Testis (tissue), 3 donors: Measurements from ENCODE around the gene CACNA2D4. TPM values are rescaled to one million over a fixed set of nuclear protein-coding genes. Genes with fewer than 3 reads are reported as not detected.

Experiments used
- DNase-seq: peaks from one replicate; pipeline ENCODE4 v3.0.0-alpha.2; 2019
- H3K27ac ChIP-seq, 2 donors: fragments of 200-600 bp; sonication (generic); one replicate each; pipeline ENCODE4 v1.5.1; 2019
- H3K27me3 ChIP-seq: fragments of 200-600 bp; sonication (generic); one replicate; pipeline ENCODE4 v1.5.1; 2019
- H3K36me3 ChIP-seq: fragments of 200-600 bp; sonication (generic); one replicate; pipeline ENCODE4 v1.5.1; 2017; ENCODE audit warnings: low read depth; ENCODE audit errors: missing control alignments
- H3K4me1 ChIP-seq: fragments of 200-600 bp; sonication (generic); one replicate; pipeline ENCODE4 v1.5.1; 2019
- H3K4me3 ChIP-seq, 2 donors: fragments of 200-600 bp; sonication (generic); one replicate each; pipeline ENCODE4 v1.5.1; 2017 to 2019
- H3K9me3 ChIP-seq: fragments of 200-600 bp; sonication (generic); one replicate; pipeline ENCODE4 v1.5.1; 2017
- POLR2A ChIP-seq: fragments of 450-650 bp; IDR thresholded peaks from one replicate; pipeline ENCODE4 v1.6.1; 2017; ENCODE audit warnings: antibody characterized with exemption, mild to moderate bottlenecking, moderate library complexity
- WGBS, 2 donors: methylation state at CpG; one replicate each; pipeline ENCODE4 v1.1.5; 2018; 5-methylcytosine and 5-hydroxymethylcytosine counted together
- intact Hi-C: fragments of 100-400 bp; cut with DNase I; formaldehyde crosslinking; loops from one replicate; pipeline ENCODE4 v1.15.1; 2023; ENCODE audit warnings: low total_unique reads
- polyA plus RNA-seq: library from polyadenylated mRNA; stranded (reverse); fragments of 350-450 nt; fragmentation: Illumina TruSeq; extraction: RNeasy Lipid Tissue Mini Kit (QIAGEN cat#74804); gene quantifications from one replicate; pipeline ENCODE4 v1.2.3, GENCODE V29; 2014; ENCODE audit warnings: low read depth, low replicate concordance; ENCODE audit not compliant: insufficient read depth
- total RNA-seq, 2 donors: library from RNA; depleted of rRNA; stranded (reverse); fragments of >200 nt; gene quantifications; one replicate each; pipeline ENCODE4 v1.2.3, GENCODE V29; 2016
- TF ChIP-seq, protein P1 (sequence below), 3 experiments: fragments of 450-650 bp in 2 of 3; fragments of 200-600 bp in 1 of 3; sonication (generic) in 1 of 3; IDR thresholded peaks; one replicate each; pipeline ENCODE4 v1.5.1; 2016 to 2019; ENCODE audit warnings: antibody characterized with exemption in 3 of 3, mild to moderate bottlenecking in 2 of 3, moderate library complexity in 1 of 3

CACNA2D4 gene
- total and polyA plus RNA-seq, 3 donors from 2014 or later: 10.8 to 18.3 (median 15.8) TPM

DNA sequence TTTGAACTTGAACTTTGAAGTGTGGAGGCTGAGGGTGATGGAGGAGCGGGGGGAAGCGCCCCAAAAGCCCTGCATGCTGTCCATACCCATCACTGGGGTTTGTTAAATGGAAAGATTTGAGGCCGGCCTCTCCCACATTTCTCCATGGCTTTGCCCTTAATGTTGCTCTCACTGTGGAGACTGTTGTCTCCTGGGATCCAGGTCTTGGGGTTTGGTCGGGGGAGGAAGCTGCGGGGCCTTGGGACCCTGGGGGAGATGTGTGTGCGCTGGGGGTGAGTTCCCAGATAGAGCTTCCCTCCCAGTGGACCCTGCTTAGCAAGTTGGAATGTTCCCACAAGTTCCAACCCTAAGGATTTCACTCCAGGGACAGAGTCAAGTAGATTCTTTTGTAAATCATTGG is 126.0 kb downstream of the CACNA2D4 start:
- WGBS, 2 donors: 83 to 87% methylated on average over 6 of the region's 6 CpGs
- Histone ChIP-seq H3K36me3 (no peaks in the 10 kb centered on the region), H3K4me3 (no peak overlapping the region), H3K27ac (no peak overlapping the region), H3K4me1 (peaks cover 5% of the 10 kb centered on the region), H3K27me3 (no peaks in the 10 kb centered on the region), H3K9me3 (no peaks in the 10 kb centered on the region)
- TF ChIP-seq, protein P1, sequence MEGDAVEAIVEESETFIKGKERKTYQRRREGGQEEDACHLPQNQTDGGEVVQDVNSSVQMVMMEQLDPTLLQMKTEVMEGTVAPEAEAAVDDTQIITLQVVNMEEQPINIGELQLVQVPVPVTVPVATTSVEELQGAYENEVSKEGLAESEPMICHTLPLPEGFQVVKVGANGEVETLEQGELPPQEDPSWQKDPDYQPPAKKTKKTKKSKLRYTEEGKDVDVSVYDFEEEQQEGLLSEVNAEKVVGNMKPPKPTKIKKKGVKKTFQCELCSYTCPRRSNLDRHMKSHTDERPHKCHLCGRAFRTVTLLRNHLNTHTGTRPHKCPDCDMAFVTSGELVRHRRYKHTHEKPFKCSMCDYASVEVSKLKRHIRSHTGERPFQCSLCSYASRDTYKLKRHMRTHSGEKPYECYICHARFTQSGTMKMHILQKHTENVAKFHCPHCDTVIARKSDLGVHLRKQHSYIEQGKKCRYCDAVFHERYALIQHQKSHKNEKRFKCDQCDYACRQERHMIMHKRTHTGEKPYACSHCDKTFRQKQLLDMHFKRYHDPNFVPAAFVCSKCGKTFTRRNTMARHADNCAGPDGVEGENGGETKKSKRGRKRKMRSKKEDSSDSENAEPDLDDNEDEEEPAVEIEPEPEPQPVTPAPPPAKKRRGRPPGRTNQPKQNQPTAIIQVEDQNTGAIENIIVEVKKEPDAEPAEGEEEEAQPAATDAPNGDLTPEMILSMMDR (IDR thresholded peaks at IDR 0.05): no peak
- no peak for TF ChIP-seq POLR2A
- intact Hi-C loops: loop anchor here (5.0 kb wide), 1 partner anchor 140 kb away; no protein-coding TSS in a partner anchor
- no peak for DNase-seq

- no peaks in the 10 kb centered on the region for H3K36me3 ChIP-seq
- no peak overlapping the region for H3K4me3 ChIP-seq
- H3K27ac ChIP-seq: peak overlapping the region in 1 of 2 donors; percentile 20
- intact Hi-C loops: loop anchor here (5.0 kb wide), 1 partner anchor 139 kb away; no protein-coding TSS in a partner anchor
- TF ChIP-seq POLR2A: no peak
- TF ChIP-seq, protein P1 (IDR thresholded peaks at IDR 0.05): peak; percentile 63 to 84 (median 71)
- peaks cover 5% of the 10 kb centered on the region for H3K4me1 ChIP-seq
- 32 to 50% methylated on average over 8 to 10 of the region's 10 CpGs for WGBS, 2 donors
- H3K9me3 ChIP-seq: no peaks in the 10 kb centered on the region
- DNase-seq: peak; percentile 88
- H3K27me3 ChIP-seq: no peaks in the 10 kb centered on the region
Observed at GRCh38 chr12:1791104-1791841, 127.2 kb downstream of the CACNA2D4 start.

GRCh38 chr12:1790444-1790843 is 128.0 kb downstream of the CACNA2D4 start:
- H3K27ac ChIP-seq: no peak overlapping the region
- no peaks in the 10 kb centered on the region for H3K27me3 ChIP-seq
- H3K4me3 ChIP-seq: no peak overlapping the region
- H3K36me3 ChIP-seq: no peaks in the 10 kb centered on the region
- intact Hi-C loops: loop anchor here (5.0 kb wide), 1 partner anchor 138 kb away; no protein-coding TSS in a partner anchor
- 80 to 81% methylated on average over 7 of the region's 7 CpGs for WGBS, 2 donors
- peaks cover 1% of the 10 kb centered on the region for H3K4me1 ChIP-seq
- DNase-seq: no peak
- H3K9me3 ChIP-seq: no peaks in the 10 kb centered on the region
- no peak for TF ChIP-seq POLR2A
- TF ChIP-seq, protein P1 (IDR thresholded peaks at IDR 0.05): no peak

DNA sequence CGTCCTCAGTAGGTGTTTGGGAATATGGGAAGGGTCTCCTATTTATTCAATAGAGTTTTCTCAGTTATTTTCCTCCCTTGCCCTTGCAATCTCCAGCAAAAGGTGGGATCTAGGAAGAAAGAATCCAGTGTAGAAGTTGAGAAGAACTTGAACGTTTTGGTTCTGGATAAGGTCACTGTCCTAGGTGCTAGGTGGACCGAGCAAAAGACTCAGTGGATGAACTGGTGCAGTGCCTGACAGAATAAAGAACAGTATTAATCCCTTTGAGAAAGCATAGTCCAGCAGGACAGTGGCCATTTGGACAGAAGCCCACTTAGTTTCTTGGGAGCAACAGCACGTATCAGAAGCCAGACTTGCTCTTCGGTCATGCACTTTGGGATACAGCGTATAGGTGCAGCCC is 130.7 kb downstream of the CACNA2D4 start:
- no peaks in the 10 kb centered on the region for H3K36me3 ChIP-seq
- DNase-seq: no peak
- no peak overlapping the region for H3K4me3 ChIP-seq
- H3K9me3 ChIP-seq: no peaks in the 10 kb centered on the region
- whole genome bisulfite sequencing, 2 donors: 61 to 74% methylated on average over 6 of the region's 6 CpGs
- H3K27me3 ChIP-seq: no peaks in the 10 kb centered on the region
- no peaks in the 10 kb centered on the region for H3K4me1 ChIP-seq
- TF ChIP-seq POLR2A: no peak
- TF ChIP-seq, protein P1 (IDR thresholded peaks at IDR 0.05): no peak
- H3K27ac ChIP-seq: no peak overlapping the region
- intact Hi-C loops: no loop called here
